Loucy (cell line): ENCODE measurements around the gene TIMM23.
"Not testable (repeated sequence)": the region's sequence is repeated elsewhere in the genome, so short reads cannot be mapped to it uniquely, and the experiment has no call there.

Experiments
- CTCF ChIP-seq: fragments of 200-600 bp; sonication (generic); conservative IDR thresholded peaks from 2 replicates; pipeline ENCODE4 v1.5.1; 2014; ENCODE audit warnings: mild to moderate bottlenecking, antibody characterized with exemption, low read length
- EZH2phosphoT487 ChIP-seq: fragments of 200-600 bp; IDR thresholded peaks from 2 replicates; pipeline ENCODE4 v1.6.1; 2018; ENCODE audit warnings: antibody characterized with exemption, mild to moderate bottlenecking, moderate library complexity, borderline replicate concordance

GRCh38 chr10:45983538-45984186 is 11.4 kb downstream of the TIMM23 start:
- peak; percentile 45 for TF ChIP-seq CTCF
- TF ChIP-seq EZH2phosphoT487 = not testable (repeated sequence)
